Activated B cell treated with CpG ODN at 0.5 μM for 24 hours (primary cell): ENCODE measurements around the gene SERPINA7. TPM values are rescaled to one million over a fixed set of nuclear protein-coding genes. Genes with fewer than 3 reads are reported as not detected.
"Not testable (repeated sequence)": the region's sequence is repeated elsewhere in the genome, so short reads cannot be mapped to it uniquely, and the experiment has no call there.

Experiments
- ATAC-seq: fragments of 200-7000 bp; cut with Tn5 transposase; one replicate; pipeline ENCODE4 v1.10.0; 2021; ENCODE audit warnings: low read depth, mild to moderate bottlenecking, moderate library complexity
- CTCF ChIA-PET: fragments of 350-600 bp; sonication (Branson Sonifier 250); formaldehyde crosslinking; loops from one replicate; lab custom pipeline; 2021; ENCODE audit warnings: antibody characterized with exemption; lab: Charles Lee
- POLR2A ChIA-PET: fragments of 350-600 bp; sonication (Branson Sonifier 250); formaldehyde crosslinking; loops from one replicate; lab custom pipeline; 2021; ENCODE audit warnings: antibody characterized with exemption; lab: Charles Lee
- DNase-seq: peaks from one replicate; pipeline ENCODE4 v3.0.0; 2022
- H3K27ac Mint-ChIP-seq: one replicate; pipeline ENCODE4 v1.8.0; 2020; ENCODE audit warnings: mixed read lengths
- H3K27me3 Mint-ChIP-seq: one replicate; pipeline ENCODE4 v1.8.0; 2021; ENCODE audit warnings: mixed read lengths
- H3K36me3 Mint-ChIP-seq: one replicate; pipeline ENCODE4 v1.8.0; 2021; ENCODE audit warnings: low read depth, mixed read lengths
- H3K4me1 Mint-ChIP-seq: one replicate; pipeline ENCODE4 v1.8.0; 2021; ENCODE audit warnings: mixed read lengths
- H3K4me3 Mint-ChIP-seq: one replicate; pipeline ENCODE4 v1.8.0; 2020; ENCODE audit warnings: mild to moderate bottlenecking, mixed read lengths
- H3K9me3 Mint-ChIP-seq: one replicate; pipeline ENCODE4 v1.8.0; 2020; ENCODE audit warnings: mixed read lengths
- intact Hi-C: fragments of 100-400 bp; cut with micrococcal nuclease; formaldehyde crosslinking; loops from one replicate; pipeline ENCODE4 v1.15.1; 2024
- total RNA-seq: library from RNA; stranded (reverse); gene quantifications from 2 replicates; pipeline ENCODE4 v1.2.3, GENCODE V29; 2022
- TF ChIP-seq, protein P1 (sequence below): fragments of 200-600 bp; IDR thresholded peaks from one replicate; pipeline ENCODE4 v1.8.0; 2022; ENCODE audit warnings: antibody characterized with exemption, mild to moderate bottlenecking

The SERPINA7 gene
- total RNA-seq, 1 donor from 2014 or later, result not detected

DNA sequence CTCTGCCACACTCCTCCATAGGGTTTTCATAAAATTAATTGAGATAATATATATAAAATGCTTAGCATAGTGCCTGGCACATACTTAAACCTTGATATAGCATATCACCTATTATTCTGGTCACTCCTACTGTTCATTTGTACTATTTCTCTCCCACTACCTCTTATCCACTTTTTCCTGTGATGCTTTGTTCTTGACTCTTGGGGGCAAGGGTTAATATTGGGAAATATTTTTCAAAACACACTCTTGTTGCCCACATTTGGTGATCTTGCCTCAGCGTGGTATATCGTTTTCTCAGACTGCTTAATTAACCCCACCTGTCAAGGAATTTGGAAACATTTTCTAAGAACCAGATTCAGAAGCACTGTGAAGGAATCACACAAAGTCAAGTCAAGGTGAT lies 16.3 kb downstream of the SERPINA7 start:
- DNase-seq (no peak), ATAC-seq (no peak)
- POLR2A ChIA-PET, result no interaction called here
- Mint-ChIP-seq H3K9me3 (no peaks in the 10 kb centered on the region), H3K27ac (no peak overlapping the region), H3K4me1 (no peaks in the 10 kb centered on the region), H3K27me3 (no peaks in the 10 kb centered on the region), H3K36me3 (no peaks in the 10 kb centered on the region), H3K4me3 (no peak overlapping the region)
- intact Hi-C loops, result no loop called here
- CTCF ChIA-PET, result no interaction called here
- TF ChIP-seq, protein P1, sequence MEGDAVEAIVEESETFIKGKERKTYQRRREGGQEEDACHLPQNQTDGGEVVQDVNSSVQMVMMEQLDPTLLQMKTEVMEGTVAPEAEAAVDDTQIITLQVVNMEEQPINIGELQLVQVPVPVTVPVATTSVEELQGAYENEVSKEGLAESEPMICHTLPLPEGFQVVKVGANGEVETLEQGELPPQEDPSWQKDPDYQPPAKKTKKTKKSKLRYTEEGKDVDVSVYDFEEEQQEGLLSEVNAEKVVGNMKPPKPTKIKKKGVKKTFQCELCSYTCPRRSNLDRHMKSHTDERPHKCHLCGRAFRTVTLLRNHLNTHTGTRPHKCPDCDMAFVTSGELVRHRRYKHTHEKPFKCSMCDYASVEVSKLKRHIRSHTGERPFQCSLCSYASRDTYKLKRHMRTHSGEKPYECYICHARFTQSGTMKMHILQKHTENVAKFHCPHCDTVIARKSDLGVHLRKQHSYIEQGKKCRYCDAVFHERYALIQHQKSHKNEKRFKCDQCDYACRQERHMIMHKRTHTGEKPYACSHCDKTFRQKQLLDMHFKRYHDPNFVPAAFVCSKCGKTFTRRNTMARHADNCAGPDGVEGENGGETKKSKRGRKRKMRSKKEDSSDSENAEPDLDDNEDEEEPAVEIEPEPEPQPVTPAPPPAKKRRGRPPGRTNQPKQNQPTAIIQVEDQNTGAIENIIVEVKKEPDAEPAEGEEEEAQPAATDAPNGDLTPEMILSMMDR, result no peak

DNA sequence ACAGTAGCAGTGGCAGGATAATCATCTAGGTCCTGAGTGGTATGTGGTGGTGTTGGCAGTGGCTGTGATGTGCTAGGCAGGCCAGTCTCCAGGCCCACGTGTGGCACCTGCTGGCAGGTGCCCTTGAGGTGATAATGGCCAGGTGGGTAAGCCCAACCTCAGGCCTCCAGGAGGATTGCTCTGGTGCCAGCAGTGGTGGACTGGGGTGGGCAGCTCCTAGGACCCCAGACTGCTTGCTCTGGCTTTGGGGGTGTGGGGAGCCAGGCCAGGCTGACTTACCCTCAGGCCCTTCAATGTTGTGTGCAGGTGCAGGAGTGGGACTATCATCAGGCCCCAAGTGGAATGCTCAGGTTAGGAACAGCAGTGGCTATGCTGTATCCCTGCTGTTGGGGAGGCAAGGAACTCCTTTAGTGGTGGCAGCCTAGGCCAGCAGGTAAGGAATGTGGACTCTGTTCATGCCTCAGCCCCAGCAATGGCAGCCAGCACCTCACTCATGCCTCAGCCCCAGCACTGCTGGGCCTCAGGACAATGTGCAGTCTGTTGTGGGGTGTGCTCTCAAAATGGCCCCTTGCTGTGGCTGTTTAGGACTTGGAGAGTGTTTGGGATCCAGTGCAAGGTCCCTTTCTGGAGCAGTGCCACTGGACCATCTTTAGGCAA lies 24.3 kb downstream of the SERPINA7 start:
- intact Hi-C loops, result no loop called here
- H3K4me1 Mint-ChIP-seq, result no peaks in the 10 kb centered on the region
- DNase-seq, result no peak
- ATAC-seq, result no peak
- TF ChIP-seq, protein P1, result no peak
- POLR2A ChIA-PET, result no interaction called here
- CTCF ChIA-PET, result no interaction called here
- no peak overlapping the region for H3K27ac Mint-ChIP-seq
- no peaks in the 10 kb centered on the region for H3K9me3 Mint-ChIP-seq
- no peak overlapping the region for H3K4me3 Mint-ChIP-seq
- no peaks in the 10 kb centered on the region for H3K27me3 Mint-ChIP-seq
- no peaks in the 10 kb centered on the region for H3K36me3 Mint-ChIP-seq

DNA sequence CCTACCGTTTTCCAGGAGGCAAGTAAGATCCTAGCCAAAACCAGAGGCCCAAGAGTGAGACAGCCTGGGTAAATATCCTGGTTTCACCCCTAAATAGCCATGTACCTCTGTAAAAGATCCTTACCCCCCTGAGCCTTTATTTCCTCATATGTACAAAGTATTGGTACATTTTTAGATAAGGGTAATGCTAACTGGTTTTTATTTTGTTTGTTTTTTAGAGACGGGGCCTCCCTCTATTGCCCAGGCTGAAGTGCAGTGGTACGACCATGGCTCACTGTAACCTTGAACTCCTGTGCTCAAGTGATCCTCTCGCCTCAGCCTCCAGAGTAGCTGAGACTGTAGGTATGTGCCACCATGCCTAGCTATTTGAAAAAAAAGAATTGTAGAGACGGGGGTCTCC lies 29.4 kb downstream of the SERPINA7 start:
- intact Hi-C loops, result no loop called here
- Mint-ChIP-seq H3K9me3 (peaks cover 2% of the 10 kb centered on the region), H3K4me1 (no peaks in the 10 kb centered on the region), H3K27ac (no peak overlapping the region), H3K4me3 (no peak overlapping the region), H3K27me3 (no peaks in the 10 kb centered on the region), H3K36me3 (no peaks in the 10 kb centered on the region)
- ChIA-PET CTCF (no interaction called here), POLR2A (no interaction called here)
- no peak for DNase-seq
- TF ChIP-seq, protein P1, result no peak
- no peak for ATAC-seq

DNA sequence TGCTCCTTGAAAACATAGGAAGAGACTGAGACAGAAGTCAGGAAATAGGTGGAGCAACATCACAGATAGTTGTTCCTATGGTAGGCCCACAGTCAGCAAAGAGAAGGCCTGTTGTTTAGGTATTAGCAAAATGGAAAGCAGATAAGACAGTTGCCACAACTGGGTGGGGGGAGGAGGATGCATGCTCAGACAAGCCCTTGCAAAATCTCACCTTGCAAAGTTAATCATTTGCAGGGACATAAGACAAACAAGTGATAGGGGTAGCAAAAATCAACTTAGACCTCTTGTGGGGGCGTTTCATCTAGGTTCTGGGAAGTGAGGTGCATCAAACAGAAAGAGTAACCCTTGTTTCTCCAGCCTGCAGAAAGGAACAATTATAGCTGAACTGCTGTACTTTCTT lies 30.7 kb downstream of the SERPINA7 start:
- ChIA-PET CTCF (no interaction called here), POLR2A (no interaction called here)
- Mint-ChIP-seq H3K9me3 (peaks cover 2% of the 10 kb centered on the region), H3K4me3 (no peak overlapping the region), H3K27me3 (no peaks in the 10 kb centered on the region), H3K36me3 (no peaks in the 10 kb centered on the region), H3K27ac (no peak overlapping the region), H3K4me1 (no peaks in the 10 kb centered on the region)
- ATAC-seq (no peak), DNase-seq (no peak)
- intact Hi-C loops, result no loop called here
- TF ChIP-seq, protein P1, result no peak

DNA sequence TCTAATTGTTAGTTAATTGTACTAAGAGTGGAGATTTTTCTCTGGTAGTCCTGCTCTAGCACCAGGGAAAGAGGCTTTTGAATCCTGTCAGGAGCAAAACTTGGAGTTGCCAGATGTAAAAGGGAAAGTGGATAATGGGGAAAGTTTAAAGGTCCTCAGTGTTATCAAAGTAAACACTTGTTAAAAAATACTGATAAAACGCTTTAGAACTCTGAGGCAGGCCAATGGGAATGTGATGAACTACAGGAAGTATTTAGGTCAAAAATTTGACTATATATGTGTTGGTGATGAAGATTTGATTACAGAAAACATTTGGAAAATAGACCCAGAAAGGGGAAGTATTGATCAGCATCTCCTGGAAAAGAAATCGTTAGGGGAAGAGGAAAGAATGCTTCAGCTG lies 32.8 kb downstream of the SERPINA7 start:
- ChIA-PET CTCF (no interaction called here), POLR2A (no interaction called here)
- intact Hi-C loops, result no loop called here
- Mint-ChIP-seq H3K27me3 (no peaks in the 10 kb centered on the region), H3K27ac (no peak overlapping the region), H3K9me3 (peaks cover 2% of the 10 kb centered on the region), H3K4me3 (no peak overlapping the region), H3K36me3 (no peaks in the 10 kb centered on the region), H3K4me1 (no peaks in the 10 kb centered on the region)
- TF ChIP-seq, protein P1, result no peak
- ATAC-seq (no peak), DNase-seq (no peak)

DNA sequence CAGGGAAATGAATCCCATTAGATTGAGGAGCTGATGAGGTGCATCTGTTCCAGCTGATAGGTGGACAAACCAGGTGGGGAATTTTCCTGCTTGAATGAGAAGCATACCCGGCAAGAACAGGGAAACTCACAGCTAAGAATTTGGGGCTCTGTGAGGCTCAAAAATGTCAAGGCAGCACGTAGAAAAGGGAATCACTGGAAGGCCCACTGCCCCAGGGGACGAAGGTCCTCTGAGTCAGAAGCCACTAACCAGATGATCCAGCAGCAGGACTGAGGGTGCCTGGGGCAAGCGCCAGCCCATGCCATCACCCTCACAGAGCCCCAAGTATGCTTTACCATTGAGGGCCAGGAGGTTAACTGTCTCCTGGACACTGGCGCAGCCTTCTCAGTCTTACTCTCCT lies 37.9 kb downstream of the SERPINA7 start:
- H3K9me3 Mint-ChIP-seq, ATAC-seq, CTCF ChIA-PET, H3K36me3 Mint-ChIP-seq, H3K4me3 Mint-ChIP-seq, H3K4me1 Mint-ChIP-seq, intact Hi-C loops, DNase-seq, H3K27me3 Mint-ChIP-seq, H3K27ac Mint-ChIP-seq, POLR2A ChIA-PET: not testable (repeated sequence)
